ENCODE measurements around the gene SLC6A20. TPM values are rescaled to one million over a fixed set of nuclear protein-coding genes. Genes with fewer than 3 reads are reported as not detected.

The SLC6A20 gene
- total and polyA plus RNA-seq, 12 donors: 0.06 to 0.09 TPM; not detected in 10

DNA sequence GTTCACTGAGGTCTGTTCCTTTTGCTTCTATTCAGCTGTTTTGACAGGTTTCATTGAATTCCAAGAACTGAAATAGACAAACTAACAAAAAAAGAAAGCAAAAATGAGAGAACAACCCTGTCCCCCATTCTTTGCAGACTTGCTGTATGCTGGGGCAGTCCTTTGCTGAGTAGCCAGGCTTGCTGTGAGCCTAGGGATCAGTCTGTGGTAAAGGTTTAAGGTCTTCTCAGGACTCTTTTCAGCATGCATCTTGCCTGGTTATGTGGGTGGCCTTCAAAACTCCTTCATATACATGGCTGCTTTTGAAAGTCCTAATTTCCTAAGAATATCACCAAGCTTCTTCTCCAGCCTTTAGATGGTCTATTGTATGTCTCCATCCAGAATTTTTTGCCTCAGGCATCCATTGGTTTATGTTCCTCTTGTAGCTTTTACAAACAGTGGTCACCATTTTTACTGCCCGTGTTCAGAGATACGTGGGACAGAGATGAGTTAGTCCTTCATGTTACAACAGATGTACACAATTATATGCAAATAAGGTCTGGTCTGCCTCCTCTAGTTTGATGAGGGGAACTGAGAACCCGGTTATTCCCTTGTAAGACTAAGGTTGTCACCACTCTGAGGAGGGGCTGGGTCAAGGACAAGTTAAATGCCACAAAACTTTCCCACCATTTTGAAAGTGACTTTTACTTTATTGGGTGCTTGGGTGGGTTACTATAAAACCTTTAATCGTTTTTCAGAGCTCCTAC, 65.8 kb downstream of the SLC6A20 start:
- intact Hi-C loops (cut with DNase I): no loop called here
- ATAC-seq: no peak
- Histone ChIP-seq H3K4me1 (peaks cover 0 to 17% (median 0%) of the 10 kb centered on the region in 9 donors), H3K9me3 (no peaks in the 10 kb centered on the region), H3K4me3 (no peak overlapping the region), H3K27ac (no peak overlapping the region), H3K27me3 (no peaks in the 10 kb centered on the region), H3K36me3 (peaks cover 0 to 89% (median 33%) of the 10 kb centered on the region in 9 donors)
- TF ChIP-seq, protein P1, sequence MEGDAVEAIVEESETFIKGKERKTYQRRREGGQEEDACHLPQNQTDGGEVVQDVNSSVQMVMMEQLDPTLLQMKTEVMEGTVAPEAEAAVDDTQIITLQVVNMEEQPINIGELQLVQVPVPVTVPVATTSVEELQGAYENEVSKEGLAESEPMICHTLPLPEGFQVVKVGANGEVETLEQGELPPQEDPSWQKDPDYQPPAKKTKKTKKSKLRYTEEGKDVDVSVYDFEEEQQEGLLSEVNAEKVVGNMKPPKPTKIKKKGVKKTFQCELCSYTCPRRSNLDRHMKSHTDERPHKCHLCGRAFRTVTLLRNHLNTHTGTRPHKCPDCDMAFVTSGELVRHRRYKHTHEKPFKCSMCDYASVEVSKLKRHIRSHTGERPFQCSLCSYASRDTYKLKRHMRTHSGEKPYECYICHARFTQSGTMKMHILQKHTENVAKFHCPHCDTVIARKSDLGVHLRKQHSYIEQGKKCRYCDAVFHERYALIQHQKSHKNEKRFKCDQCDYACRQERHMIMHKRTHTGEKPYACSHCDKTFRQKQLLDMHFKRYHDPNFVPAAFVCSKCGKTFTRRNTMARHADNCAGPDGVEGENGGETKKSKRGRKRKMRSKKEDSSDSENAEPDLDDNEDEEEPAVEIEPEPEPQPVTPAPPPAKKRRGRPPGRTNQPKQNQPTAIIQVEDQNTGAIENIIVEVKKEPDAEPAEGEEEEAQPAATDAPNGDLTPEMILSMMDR (IDR thresholded peaks at IDR 0.05): no peak
- no peak for DNase-seq
- 94% methylated on average over 4 of the region's 4 CpGs for WGBS, 2 donors

DNA sequence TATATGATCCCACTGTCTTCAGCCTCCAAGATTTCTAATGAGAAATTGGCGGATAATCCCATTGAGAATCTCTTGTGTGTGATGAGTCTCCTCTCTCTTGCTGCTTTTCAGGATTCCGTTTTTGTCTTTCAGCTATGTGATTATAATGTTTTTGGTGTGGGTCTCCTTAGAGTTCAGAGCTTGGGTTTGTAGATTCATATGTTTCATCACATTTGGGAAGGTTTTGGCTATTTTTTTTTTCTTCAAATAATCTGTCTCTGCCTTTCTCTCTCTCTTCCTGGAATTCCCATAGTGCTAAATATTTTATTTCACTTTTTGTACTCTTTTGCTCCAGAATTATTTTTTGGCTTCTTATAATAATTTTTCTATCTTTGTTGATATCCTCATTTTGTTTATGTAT, 66.7 kb downstream of the SLC6A20 start:
- Histone ChIP-seq H3K4me3 (no peak overlapping the region), H3K9me3 (no peaks in the 10 kb centered on the region), H3K27me3 (no peaks in the 10 kb centered on the region), H3K36me3 (peaks cover 0 to 89% (median 25%) of the 10 kb centered on the region in 9 donors), H3K4me1 (peaks cover 0 to 26% (median 0%) of the 10 kb centered on the region in 9 donors), H3K27ac (no peak overlapping the region)
- DNase-seq (no peak), ATAC-seq (no peak)
- WGBS, 2 donors: 76 to 95% methylated on average over 2 of the region's 2 CpGs
- TF ChIP-seq, protein P1 (IDR thresholded peaks at IDR 0.05): no peak
- intact Hi-C loops (cut with DNase I): no loop called here

DNA sequence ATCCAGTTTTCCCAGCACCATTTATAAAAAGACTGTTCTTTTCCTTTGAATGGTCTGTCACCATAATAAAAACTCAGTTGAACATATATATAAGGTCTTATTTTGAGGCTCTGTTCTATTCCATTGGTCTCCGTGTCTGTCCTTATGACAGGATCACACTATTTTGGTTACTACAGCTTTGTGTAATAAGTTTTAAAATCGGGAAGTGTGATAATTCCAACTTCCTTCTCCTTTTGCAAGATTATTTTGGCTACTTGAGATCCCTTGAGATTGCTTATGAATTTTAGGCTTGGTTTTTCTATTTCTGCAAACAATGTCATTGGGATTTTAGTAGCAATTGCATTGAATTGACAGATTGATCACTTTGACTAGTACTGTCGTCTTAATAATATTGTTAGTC, 71.4 kb downstream of the SLC6A20 start:
- H3K27ac ChIP-seq: no peak overlapping the region
- DNase-seq (no peak), ATAC-seq (no peak)
- peaks cover 0 to 89% (median 20%) of the 10 kb centered on the region in 9 donors for H3K36me3 ChIP-seq
- H3K9me3 ChIP-seq: no peaks in the 10 kb centered on the region
- TF ChIP-seq, protein P1 (IDR thresholded peaks at IDR 0.05): no peak
- no peaks in the 10 kb centered on the region for H3K27me3 ChIP-seq
- intact Hi-C loops (cut with DNase I): no loop called here
- 73 to 85% methylated on average over 3 of the region's 3 CpGs for WGBS, 2 donors
- no peak overlapping the region for H3K4me3 ChIP-seq
- H3K4me1 ChIP-seq: peaks cover 0 to 29% (median 0%) of the 10 kb centered on the region in 9 donors

DNA sequence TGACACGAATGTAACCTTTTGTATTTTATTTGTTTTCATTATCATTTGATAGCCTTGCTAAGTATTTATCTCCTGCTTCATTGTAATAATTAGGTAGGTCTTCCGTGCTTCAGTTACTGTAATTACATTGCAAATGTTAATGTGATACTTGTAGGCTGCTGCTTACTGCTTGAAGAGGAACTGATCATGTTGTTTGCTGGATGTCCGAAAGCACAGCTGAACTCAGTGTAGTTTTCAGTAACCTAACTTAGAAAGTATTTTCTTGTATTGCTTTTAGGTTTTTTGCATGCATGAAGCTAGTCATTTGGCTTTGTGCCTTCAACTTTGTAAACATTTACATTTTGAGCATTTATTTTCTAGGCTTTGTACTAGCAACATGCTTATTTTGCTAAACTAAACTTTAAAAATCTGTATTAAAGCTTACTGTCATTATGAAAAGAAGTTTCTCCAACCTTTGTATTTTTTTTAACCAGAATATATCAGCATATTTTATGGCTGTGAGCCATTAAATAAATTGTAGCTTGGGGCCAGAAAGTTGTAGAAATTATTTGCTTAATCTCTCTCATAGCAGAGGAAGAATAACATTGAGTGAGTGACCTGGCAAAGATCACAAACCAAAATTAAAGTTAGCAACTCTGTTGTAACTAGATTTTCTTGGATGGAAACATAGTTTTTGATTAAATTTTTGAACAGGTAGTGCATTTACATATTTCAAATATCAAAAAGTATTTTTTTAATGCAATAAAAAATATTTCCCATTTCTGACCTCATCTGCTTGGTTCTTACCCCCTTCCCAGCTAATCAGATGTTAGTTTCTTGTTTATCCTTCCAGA, 76.5 kb downstream of the SLC6A20 start:
- DNase-seq (no peak), ATAC-seq (no peak)
- H3K4me1 ChIP-seq: peaks cover 0 to 25% (median 5%) of the 10 kb centered on the region in 9 donors
- peak overlapping the region in 1 of 10 donors; percentile 24 for H3K27ac ChIP-seq
- intact Hi-C loops (cut with DNase I): no loop called here
- peaks cover 0 to 96% (median 22%) of the 10 kb centered on the region in 9 donors for H3K36me3 ChIP-seq
- no peaks in the 10 kb centered on the region for H3K27me3 ChIP-seq
- TF ChIP-seq, protein P1 (IDR thresholded peaks at IDR 0.05): no peak
- WGBS, 2 donors: 81 to 87% methylated on average over 3 of the region's 3 CpGs
- H3K4me3 ChIP-seq: no peak overlapping the region
- no peaks in the 10 kb centered on the region for H3K9me3 ChIP-seq
